ENCODE measurements around the gene SHOC1.

Gene SHOC1

DNA sequence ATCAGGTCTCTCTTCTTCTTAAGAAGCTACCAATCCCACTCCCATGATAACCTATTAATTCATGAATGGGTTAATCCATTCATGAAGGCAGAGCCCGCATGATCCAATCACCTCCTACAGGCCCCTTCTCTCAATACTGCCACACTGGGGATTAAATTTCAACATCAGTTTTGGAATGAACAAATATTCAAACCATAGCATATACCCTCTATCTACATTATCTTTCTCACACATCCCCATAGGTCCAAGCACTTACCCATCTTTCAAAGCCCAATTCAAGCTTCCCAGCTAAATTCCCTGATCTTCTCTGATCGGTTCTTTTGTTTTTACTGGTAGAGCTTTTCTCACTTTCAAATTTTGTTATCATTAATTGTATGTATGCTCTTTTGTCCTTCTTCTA lies 10.5 kb upstream of the SHOC1 start:
- Histone ChIP-seq H3K9me3 (ENCODE audit: insufficient read depth, low read length) (no peaks in the 10 kb centered on the region), H3K9ac (ENCODE audit: low read length) (no peak overlapping the region), H3K79me2 (ENCODE audit: insufficient read depth, low read length) (no peaks in the 10 kb centered on the region), H2AFZ (ENCODE audit: low read depth, low read length, severe bottlenecking) (no peak overlapping the region), H4K20me1 (ENCODE audit: low read depth, low read length) (no peaks in the 10 kb centered on the region), H3K27ac (ENCODE audit: low read depth, low read length) (no peak overlapping the region), H3K4me2 (ENCODE audit: low read depth, low read length, poor library complexity, severe bottlenecking) (no peak overlapping the region), H3K9me2 (replicated peaks; ENCODE audit: insufficient read depth, low read length) (no peaks in the 10 kb centered on the region), H3K27me3 (ENCODE audit: low read length) (no peaks in the 10 kb centered on the region), H3K4me3 (ENCODE audit: insufficient read depth, low read length, poor library complexity, severe bottlenecking) (no peak overlapping the region), H3F3A (ENCODE audit: insufficient read depth) (no peaks in the 10 kb centered on the region), H3K36me3 (ENCODE audit: low read length) (no peaks in the 10 kb centered on the region)
- TF ChIP-seq, protein P1, sequence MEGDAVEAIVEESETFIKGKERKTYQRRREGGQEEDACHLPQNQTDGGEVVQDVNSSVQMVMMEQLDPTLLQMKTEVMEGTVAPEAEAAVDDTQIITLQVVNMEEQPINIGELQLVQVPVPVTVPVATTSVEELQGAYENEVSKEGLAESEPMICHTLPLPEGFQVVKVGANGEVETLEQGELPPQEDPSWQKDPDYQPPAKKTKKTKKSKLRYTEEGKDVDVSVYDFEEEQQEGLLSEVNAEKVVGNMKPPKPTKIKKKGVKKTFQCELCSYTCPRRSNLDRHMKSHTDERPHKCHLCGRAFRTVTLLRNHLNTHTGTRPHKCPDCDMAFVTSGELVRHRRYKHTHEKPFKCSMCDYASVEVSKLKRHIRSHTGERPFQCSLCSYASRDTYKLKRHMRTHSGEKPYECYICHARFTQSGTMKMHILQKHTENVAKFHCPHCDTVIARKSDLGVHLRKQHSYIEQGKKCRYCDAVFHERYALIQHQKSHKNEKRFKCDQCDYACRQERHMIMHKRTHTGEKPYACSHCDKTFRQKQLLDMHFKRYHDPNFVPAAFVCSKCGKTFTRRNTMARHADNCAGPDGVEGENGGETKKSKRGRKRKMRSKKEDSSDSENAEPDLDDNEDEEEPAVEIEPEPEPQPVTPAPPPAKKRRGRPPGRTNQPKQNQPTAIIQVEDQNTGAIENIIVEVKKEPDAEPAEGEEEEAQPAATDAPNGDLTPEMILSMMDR (IDR thresholded peaks at IDR 0.05; ENCODE audit: insufficient read depth, low read length, poor library complexity, severe bottlenecking) = no peak
- no peak for TF ChIP-seq EZH2phosphoT487 (conservative IDR thresholded peaks at IDR 0.05; ENCODE audit: low read length)

DNA sequence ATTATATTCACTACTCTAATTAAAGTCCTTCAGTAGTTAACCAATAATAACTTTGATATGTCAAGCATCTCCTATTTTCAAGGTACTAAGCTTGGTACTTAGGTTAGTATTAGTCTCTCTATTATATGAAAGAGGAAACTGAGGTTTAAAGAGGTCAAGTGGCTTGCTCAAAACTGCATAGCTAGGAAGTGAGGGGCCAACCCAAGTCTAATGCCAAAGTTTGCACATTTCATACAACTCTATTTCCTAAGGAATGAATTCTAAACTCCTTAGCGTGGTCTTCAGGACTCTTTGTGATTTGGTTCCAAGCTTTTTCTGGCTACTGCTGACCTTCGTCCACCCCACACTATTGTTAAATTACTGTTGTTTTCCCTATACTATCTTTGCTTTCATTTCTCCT lies 9.9 kb upstream of the SHOC1 start:
- Histone ChIP-seq H3K79me2 (ENCODE audit: insufficient read depth, low read length) (no peaks in the 10 kb centered on the region), H3K9ac (ENCODE audit: low read length) (no peak overlapping the region), H3K4me3 (ENCODE audit: insufficient read depth, low read length, poor library complexity, severe bottlenecking) (no peak overlapping the region), H3K27ac (ENCODE audit: low read depth, low read length) (no peak overlapping the region), H3K9me2 (replicated peaks; ENCODE audit: insufficient read depth, low read length) (no peaks in the 10 kb centered on the region), H3F3A (ENCODE audit: insufficient read depth) (no peaks in the 10 kb centered on the region), H2AFZ (ENCODE audit: low read depth, low read length, severe bottlenecking) (no peak overlapping the region), H4K20me1 (ENCODE audit: low read depth, low read length) (no peaks in the 10 kb centered on the region), H3K36me3 (ENCODE audit: low read length) (no peaks in the 10 kb centered on the region), H3K9me3 (ENCODE audit: insufficient read depth, low read length) (no peaks in the 10 kb centered on the region), H3K27me3 (ENCODE audit: low read length) (no peaks in the 10 kb centered on the region), H3K4me2 (ENCODE audit: low read depth, low read length, poor library complexity, severe bottlenecking) (no peak overlapping the region)
- no peak for TF ChIP-seq EZH2phosphoT487 (conservative IDR thresholded peaks at IDR 0.05; ENCODE audit: low read length)
- TF ChIP-seq, protein P1 (IDR thresholded peaks at IDR 0.05; ENCODE audit: insufficient read depth, low read length, poor library complexity, severe bottlenecking) = no peak

DNA sequence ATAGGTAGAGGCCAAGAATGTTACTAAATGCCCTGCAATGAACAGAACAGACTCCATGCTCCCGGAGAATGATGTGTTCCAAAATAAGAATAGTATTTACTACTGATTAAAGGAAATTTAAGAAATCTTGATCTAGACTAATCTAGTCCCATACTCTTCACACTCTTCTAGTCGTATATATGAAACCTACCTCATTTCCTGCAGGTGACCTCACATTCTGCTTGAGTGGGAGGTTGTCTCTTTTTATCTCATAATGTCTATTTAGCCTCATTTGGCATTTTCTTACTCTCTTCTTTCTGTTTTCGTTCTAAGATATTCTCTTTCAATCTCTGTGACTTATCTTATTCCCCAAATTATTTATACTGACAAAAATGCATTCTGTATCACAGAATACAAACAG lies 9.2 kb upstream of the SHOC1 start:
- H3K79me2 ChIP-seq (ENCODE audit: insufficient read depth, low read length) = no peaks in the 10 kb centered on the region
- TF ChIP-seq EZH2phosphoT487 (conservative IDR thresholded peaks at IDR 0.05; ENCODE audit: low read length) = no peak
- TF ChIP-seq, protein P1 (IDR thresholded peaks at IDR 0.05; ENCODE audit: insufficient read depth, low read length, poor library complexity, severe bottlenecking) = no peak

More for the DNA sequence above, 9.2 kb upstream of the SHOC1 start:
- no peaks in the 10 kb centered on the region for H4K20me1 ChIP-seq (ENCODE audit: low read depth, low read length)
- no peaks in the 10 kb centered on the region for H3K9me2 ChIP-seq (replicated peaks; ENCODE audit: insufficient read depth, low read length)
- no peaks in the 10 kb centered on the region for H3K36me3 ChIP-seq (ENCODE audit: low read length)
- no peaks in the 10 kb centered on the region for H3F3A ChIP-seq (ENCODE audit: insufficient read depth)
- no peaks in the 10 kb centered on the region for H3K9me3 ChIP-seq (ENCODE audit: insufficient read depth, low read length)
- H3K9ac ChIP-seq (ENCODE audit: low read length) = no peak overlapping the region
- no peak overlapping the region for H3K27ac ChIP-seq (ENCODE audit: low read depth, low read length)
- no peaks in the 10 kb centered on the region for H3K27me3 ChIP-seq (ENCODE audit: low read length)
- H3K4me2 ChIP-seq (ENCODE audit: low read depth, low read length, poor library complexity, severe bottlenecking) = no peak overlapping the region
- H3K4me3 ChIP-seq (ENCODE audit: insufficient read depth, low read length, poor library complexity, severe bottlenecking) = no peak overlapping the region
- no peak overlapping the region for H2AFZ ChIP-seq (ENCODE audit: low read depth, low read length, severe bottlenecking)
